ENCODE measurements around the gene LBP. TPM values are rescaled to one million over a fixed set of nuclear protein-coding genes. Genes with fewer than 3 reads are reported as not detected.

Gene LBP
- total RNA-seq, 1 donor from 2014 or later, result not detected

DNA sequence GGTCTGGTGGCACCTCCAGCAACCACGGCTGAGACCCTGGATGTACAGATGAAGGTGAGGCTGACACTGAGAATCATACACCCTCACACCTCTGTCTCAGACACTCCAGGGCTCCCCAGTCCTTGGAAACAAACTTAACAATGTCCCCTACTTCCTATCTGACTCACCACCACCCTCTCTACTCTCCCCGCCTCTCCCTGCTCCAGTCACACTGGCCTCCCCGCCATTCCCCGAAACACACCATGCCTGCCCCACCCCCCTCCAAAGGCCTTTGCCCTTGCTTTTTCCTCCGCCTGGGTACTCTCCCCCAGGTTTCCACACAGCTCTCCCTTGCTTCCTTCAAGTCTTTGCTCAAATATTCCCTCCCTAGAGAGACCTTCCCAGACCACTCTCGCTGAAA, 26.1 kb upstream of the LBP start:
- POLR2A ChIA-PET, result no interaction called here
- CTCF ChIA-PET, result no interaction called here

DNA sequence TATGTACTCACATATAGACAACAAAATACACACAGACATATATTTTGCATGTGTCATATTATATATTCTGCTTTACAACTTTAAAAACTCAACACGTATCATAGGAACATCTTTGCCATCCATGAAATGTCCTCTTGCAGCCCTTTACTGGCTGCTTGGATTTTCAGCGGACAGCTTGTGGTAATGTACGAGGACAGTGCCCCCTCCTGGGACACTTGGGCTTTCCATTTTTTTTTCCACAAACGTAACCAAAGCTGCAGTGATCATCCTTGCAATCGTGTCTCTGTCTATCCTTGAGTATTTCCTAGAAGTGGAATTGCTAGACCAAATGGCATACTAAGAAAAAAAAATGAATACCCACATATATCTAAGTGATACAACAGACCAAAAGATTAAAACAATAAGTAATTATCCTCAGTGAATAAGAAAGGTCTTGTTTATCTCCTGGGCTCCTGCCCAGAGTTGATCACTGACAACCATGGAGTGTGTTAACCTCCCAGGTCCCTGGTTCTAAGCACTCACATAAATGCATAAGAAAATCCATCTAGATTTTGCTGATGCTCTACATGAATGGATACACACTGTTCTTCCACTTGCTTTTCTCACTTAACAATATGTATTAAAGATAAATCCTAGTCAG, 24.2 kb upstream of the LBP start:
- Mint-ChIP-seq H3K4me3 (no peak overlapping the region), H3K9me3 (peaks cover 4% of the 10 kb centered on the region), H3K4me1 (no peaks in the 10 kb centered on the region), H3K36me3 (ENCODE audit: low read depth) (no peaks in the 10 kb centered on the region), H3K27me3 (peaks cover 13% of the 10 kb centered on the region), H3K27ac (no peak overlapping the region)
- intact Hi-C loops (cut with micrococcal nuclease), result no loop called here
- TF ChIP-seq, protein P1, sequence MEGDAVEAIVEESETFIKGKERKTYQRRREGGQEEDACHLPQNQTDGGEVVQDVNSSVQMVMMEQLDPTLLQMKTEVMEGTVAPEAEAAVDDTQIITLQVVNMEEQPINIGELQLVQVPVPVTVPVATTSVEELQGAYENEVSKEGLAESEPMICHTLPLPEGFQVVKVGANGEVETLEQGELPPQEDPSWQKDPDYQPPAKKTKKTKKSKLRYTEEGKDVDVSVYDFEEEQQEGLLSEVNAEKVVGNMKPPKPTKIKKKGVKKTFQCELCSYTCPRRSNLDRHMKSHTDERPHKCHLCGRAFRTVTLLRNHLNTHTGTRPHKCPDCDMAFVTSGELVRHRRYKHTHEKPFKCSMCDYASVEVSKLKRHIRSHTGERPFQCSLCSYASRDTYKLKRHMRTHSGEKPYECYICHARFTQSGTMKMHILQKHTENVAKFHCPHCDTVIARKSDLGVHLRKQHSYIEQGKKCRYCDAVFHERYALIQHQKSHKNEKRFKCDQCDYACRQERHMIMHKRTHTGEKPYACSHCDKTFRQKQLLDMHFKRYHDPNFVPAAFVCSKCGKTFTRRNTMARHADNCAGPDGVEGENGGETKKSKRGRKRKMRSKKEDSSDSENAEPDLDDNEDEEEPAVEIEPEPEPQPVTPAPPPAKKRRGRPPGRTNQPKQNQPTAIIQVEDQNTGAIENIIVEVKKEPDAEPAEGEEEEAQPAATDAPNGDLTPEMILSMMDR (IDR thresholded peaks at IDR 0.05), result no peak
- ATAC-seq (ENCODE audit: low read depth), result no peak
- POLR2A ChIA-PET, result no interaction called here
- CTCF ChIA-PET, result interaction anchor here (1.0 kb wide), 1 partner anchor 264 kb away, joined by 4 read pairs; no protein-coding TSS in a partner anchor
- no peak for DNase-seq

More for the DNA sequence above, 26.1 kb upstream of the LBP start:
- intact Hi-C loops (cut with micrococcal nuclease), result no loop called here
- Mint-ChIP-seq H3K4me1 (no peaks in the 10 kb centered on the region), H3K27ac (no peak overlapping the region), H3K27me3 (peaks cover 15% of the 10 kb centered on the region), H3K36me3 (ENCODE audit: low read depth) (no peaks in the 10 kb centered on the region), H3K9me3 (no peaks in the 10 kb centered on the region), H3K4me3 (no peak overlapping the region)
- no peak for DNase-seq
- ATAC-seq (ENCODE audit: low read depth), result no peak
- TF ChIP-seq, protein P1 (IDR thresholded peaks at IDR 0.05), result no peak

DNA sequence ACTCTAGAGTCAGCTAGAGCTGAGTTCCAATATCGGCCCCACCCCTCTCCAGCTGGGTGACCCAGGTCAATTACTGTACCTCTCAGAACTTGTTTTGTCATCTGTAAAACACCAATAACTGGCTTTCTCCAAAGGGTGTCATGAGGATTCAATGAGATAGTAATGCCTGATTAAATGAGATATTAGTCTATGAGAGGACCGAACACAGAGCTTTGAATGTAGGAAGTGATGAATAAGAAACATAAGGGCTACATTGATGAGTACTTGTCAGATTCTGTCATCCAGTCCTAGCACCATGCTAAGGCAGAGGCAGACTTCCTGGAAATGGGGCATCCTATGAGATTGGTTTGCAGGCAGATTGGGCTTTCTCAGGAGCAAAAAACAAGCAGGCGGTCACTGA, 22.1 kb upstream of the LBP start:
- CTCF ChIA-PET, result no interaction called here
- Mint-ChIP-seq H3K36me3 (ENCODE audit: low read depth) (no peaks in the 10 kb centered on the region), H3K4me3 (no peak overlapping the region), H3K27me3 (peaks cover 14% of the 10 kb centered on the region), H3K9me3 (peaks cover 4% of the 10 kb centered on the region), H3K27ac (no peak overlapping the region), H3K4me1 (no peaks in the 10 kb centered on the region)
- POLR2A ChIA-PET, result no interaction called here
- DNase-seq (no peak), ATAC-seq (ENCODE audit: low read depth) (no peak)
- TF ChIP-seq, protein P1 (IDR thresholded peaks at IDR 0.05), result no peak
- intact Hi-C loops (cut with micrococcal nuclease), result no loop called here

DNA sequence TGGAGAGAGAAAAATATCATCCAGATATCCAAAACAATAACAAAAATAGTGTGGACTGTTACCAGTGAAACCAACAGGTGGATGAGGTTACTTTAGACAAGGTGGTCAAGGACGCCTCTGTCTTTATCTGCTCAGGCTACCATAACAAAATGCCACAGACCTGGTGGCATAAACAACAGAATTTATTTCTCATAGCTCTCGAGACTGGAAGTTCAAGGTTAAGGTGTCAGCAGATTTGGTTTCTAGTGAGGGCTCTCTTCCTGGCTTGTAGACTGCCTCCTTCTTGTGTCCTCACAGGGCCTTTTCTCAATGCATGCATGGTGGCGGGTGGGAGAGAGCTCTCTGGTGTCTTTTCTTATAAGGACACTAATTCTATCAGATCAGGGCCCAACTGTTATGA, 21.1 kb upstream of the LBP start:
- DNase-seq (no peak), ATAC-seq (ENCODE audit: low read depth) (no peak)
- Mint-ChIP-seq H3K27me3 (peaks cover 13% of the 10 kb centered on the region), H3K4me3 (no peak overlapping the region), H3K4me1 (no peaks in the 10 kb centered on the region), H3K27ac (no peak overlapping the region), H3K36me3 (ENCODE audit: low read depth) (no peaks in the 10 kb centered on the region), H3K9me3 (peaks cover 4% of the 10 kb centered on the region)
- CTCF ChIA-PET, result no interaction called here
- POLR2A ChIA-PET, result no interaction called here
- intact Hi-C loops (cut with micrococcal nuclease), result no loop called here
- TF ChIP-seq, protein P1 (IDR thresholded peaks at IDR 0.05), result no peak

DNA sequence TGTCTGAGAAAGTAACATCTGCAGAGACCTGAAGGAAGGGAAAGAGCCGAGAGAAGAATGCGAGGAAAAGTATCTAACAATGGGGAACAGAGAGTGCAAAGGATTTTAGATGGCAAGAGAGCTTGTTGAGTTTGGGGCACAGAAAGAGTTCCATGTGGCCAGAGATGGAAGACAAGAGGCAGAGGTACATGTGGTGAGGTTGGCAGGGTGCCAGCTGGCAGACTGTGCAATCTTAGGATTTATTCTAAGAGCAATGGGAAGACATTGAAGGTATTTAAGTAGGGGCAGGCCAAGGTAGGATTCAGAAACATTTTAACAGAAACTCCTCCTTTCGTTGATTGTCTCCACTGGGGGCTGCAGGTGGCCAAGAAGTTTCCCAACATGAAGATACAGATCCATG, 20.4 kb upstream of the LBP start:
- TF ChIP-seq, protein P1 (IDR thresholded peaks at IDR 0.05), result no peak
- CTCF ChIA-PET, result no interaction called here
- no peak for ATAC-seq (ENCODE audit: low read depth)
- H3K36me3 Mint-ChIP-seq (ENCODE audit: low read depth), result no peaks in the 10 kb centered on the region
- DNase-seq, result no peak
- no peaks in the 10 kb centered on the region for H3K4me1 Mint-ChIP-seq
- no peak overlapping the region for H3K27ac Mint-ChIP-seq
- H3K9me3 Mint-ChIP-seq, result peaks cover 4% of the 10 kb centered on the region
- H3K27me3 Mint-ChIP-seq, result peaks cover 15% of the 10 kb centered on the region
- H3K4me3 Mint-ChIP-seq, result no peak overlapping the region
- intact Hi-C loops (cut with micrococcal nuclease), result no loop called here
- POLR2A ChIA-PET, result no interaction called here

All from activated B cell treated with CpG ODN at 0.5 μM for 24 hours (primary cell).